Measurements from ENCODE around the gene PLAU.
"Not testable (repeated sequence)": the region's sequence is repeated elsewhere in the genome, so short reads cannot be mapped to it uniquely, and the experiment has no call there.

The PLAU gene

GRCh38 chr10:73922007-73922863, 11.3 kb downstream of the PLAU start:
- DNase-seq (ENCODE audit: low read depth in 3 of 3) = no peak

GRCh38 chr10:73922864-73923133, 11.9 kb downstream of the PLAU start:
- DNase-seq (ENCODE audit: low read depth in 3 of 3) = no peak

- DNase-seq (ENCODE audit: low read depth in 3 of 3) = no peak
Observed at GRCh38 chr10:73923935-73924598, 13.1 kb downstream of the PLAU start.

GRCh38 chr10:73924935-73925334, 14.0 kb downstream of the PLAU start:
- no peak for DNase-seq (ENCODE audit: low read depth in 3 of 3)

GRCh38 chr10:73925539-73925938, 14.6 kb downstream of the PLAU start:
- no peak for DNase-seq (ENCODE audit: low read depth in 3 of 3)

GRCh38 chr10:73926152-73926764, 15.3 kb downstream of the PLAU start:
- DNase-seq (ENCODE audit: low read depth in 3 of 3) = no peak

- not testable (repeated sequence) for DNase-seq (ENCODE audit: low read depth in 3 of 3)
Observed at GRCh38 chr10:73930630-73931327, 19.8 kb downstream of the PLAU start.

GRCh38 chr10:73931767-73932619, 21.1 kb downstream of the PLAU start:
- peak; percentile 31 to 60 (median 53) for DNase-seq (ENCODE audit: low read depth in 3 of 3)

GRCh38 chr10:73932620-73933112, 21.7 kb downstream of the PLAU start:
- no peak for DNase-seq (ENCODE audit: low read depth in 3 of 3)

GRCh38 chr10:73934074-73934473, 23.1 kb downstream of the PLAU start:
- DNase-seq (ENCODE audit: low read depth in 3 of 3) = no peak

- no peak for DNase-seq (ENCODE audit: low read depth in 3 of 3)
Observed at GRCh38 chr10:73935895-73936294, 25.0 kb downstream of the PLAU start.

- DNase-seq (ENCODE audit: low read depth in 3 of 3) = no peak
Observed at GRCh38 chr10:73937333-73938043, 26.6 kb downstream of the PLAU start.

GRCh38 chr10:73940634-73941221, 29.8 kb downstream of the PLAU start:
- peak; percentile 69 to 77 (median 72) for DNase-seq (ENCODE audit: low read depth in 3 of 3)

- DNase-seq (ENCODE audit: low read depth in 3 of 3) = no peak
Observed at GRCh38 chr10:73941300-73941699, 30.4 kb downstream of the PLAU start.

- DNase-seq (ENCODE audit: low read depth in 3 of 3) = no peak
Observed at GRCh38 chr10:73944356-73945100, 33.6 kb downstream of the PLAU start.

GRCh38 chr10:73946253-73947145, 35.6 kb downstream of the PLAU start:
- no peak for DNase-seq (ENCODE audit: low read depth in 3 of 3)

GRCh38 chr10:73948947-73949633, 38.2 kb downstream of the PLAU start:
- no peak for DNase-seq (ENCODE audit: low read depth in 3 of 3)

Measured in stimulated activated CD4-positive, alpha-beta T cell treated with anti-CD3 and anti-CD28 coated beads, TNF-alpha, amount 100 ng/mL, for 4 hours (primary cell).